ENCODE data around the gene ST6GAL1.

- TF ChIP-seq, protein P1, sequence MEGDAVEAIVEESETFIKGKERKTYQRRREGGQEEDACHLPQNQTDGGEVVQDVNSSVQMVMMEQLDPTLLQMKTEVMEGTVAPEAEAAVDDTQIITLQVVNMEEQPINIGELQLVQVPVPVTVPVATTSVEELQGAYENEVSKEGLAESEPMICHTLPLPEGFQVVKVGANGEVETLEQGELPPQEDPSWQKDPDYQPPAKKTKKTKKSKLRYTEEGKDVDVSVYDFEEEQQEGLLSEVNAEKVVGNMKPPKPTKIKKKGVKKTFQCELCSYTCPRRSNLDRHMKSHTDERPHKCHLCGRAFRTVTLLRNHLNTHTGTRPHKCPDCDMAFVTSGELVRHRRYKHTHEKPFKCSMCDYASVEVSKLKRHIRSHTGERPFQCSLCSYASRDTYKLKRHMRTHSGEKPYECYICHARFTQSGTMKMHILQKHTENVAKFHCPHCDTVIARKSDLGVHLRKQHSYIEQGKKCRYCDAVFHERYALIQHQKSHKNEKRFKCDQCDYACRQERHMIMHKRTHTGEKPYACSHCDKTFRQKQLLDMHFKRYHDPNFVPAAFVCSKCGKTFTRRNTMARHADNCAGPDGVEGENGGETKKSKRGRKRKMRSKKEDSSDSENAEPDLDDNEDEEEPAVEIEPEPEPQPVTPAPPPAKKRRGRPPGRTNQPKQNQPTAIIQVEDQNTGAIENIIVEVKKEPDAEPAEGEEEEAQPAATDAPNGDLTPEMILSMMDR (conservative IDR thresholded peaks at IDR 0.05; ENCODE audit: low read depth in 2 of 2), result no peak
- no peak for TF ChIP-seq EZH2phosphoT487 (IDR thresholded peaks at IDR 0.05; ENCODE audit: unreplicated experiment)
- TF ChIP-seq POLR2AphosphoS5 (IDR thresholded peaks at IDR 0.05; ENCODE audit: low read depth), result no peak
- no peak for TF ChIP-seq REST (IDR thresholded peaks at IDR 0.05; ENCODE audit: unreplicated experiment)
- TF ChIP-seq CREB1 (CRISPR knock-in tag; IDR thresholded peaks at IDR 0.05; ENCODE audit: low read depth), result no peak
- TF ChIP-seq EZH2 (IDR thresholded peaks at IDR 0.05; ENCODE audit: low read depth, unreplicated experiment), result no peak
- no peak for TF ChIP-seq ETS1 (IDR thresholded peaks at IDR 0.05)
- TF ChIP-seq ZNF114 (CRISPR knock-in tag; IDR thresholded peaks at IDR 0.05), result no peak
- no peak for TF ChIP-seq ZNF331 (CRISPR knock-in tag; IDR thresholded peaks at IDR 0.05; ENCODE audit: low read depth)
These were observed 41.8 kb upstream of the ST6GAL1 start for GRCh38 chr3:186888569-186888968.
